OCI-LY7 (cell line): ENCODE measurements around the gene PPIP5K2.

ENCODE experiments used
- CTCF ChIP-seq: fragments of 200-600 bp; sonication (generic); conservative IDR thresholded peaks from 2 replicates; pipeline ENCODE4 v1.5.1; 2014; ENCODE audit warnings: mild to moderate bottlenecking, antibody characterized with exemption, low read length, moderate library complexity, mixed read lengths
- EZH2phosphoT487 ChIP-seq: fragments of 200-600 bp; sonication (generic); IDR thresholded peaks from 2 replicates; pipeline ENCODE4 v1.6.1; 2018; ENCODE audit warnings: low read depth, borderline replicate concordance, mild to moderate bottlenecking, mixed run types, antibody characterized with exemption, low read length, moderate library complexity, mixed read lengths

GRCh38 chr5:103133231-103133630, 13.1 kb downstream of the PPIP5K2 start:
- TF ChIP-seq CTCF (no peak), EZH2phosphoT487 (no peak)
